DMS114 treated with DMSO at 0.1 percent for 48 hours (cell line): ENCODE measurements around the gene MYO18B.

Experiments used
- DNase-seq: peaks from one replicate; lab custom pipeline; 2025; ENCODE audit not compliant: unreplicated experiment; lab: John Stamatoyannopoulos, UW

The MYO18B gene

GRCh38 chr22:25896098-25896497 is 154.1 kb downstream of the MYO18B start:
- no peak for DNase-seq

GRCh38 chr22:25896592-25896991 is 154.6 kb downstream of the MYO18B start:
- no peak for DNase-seq

DNA sequence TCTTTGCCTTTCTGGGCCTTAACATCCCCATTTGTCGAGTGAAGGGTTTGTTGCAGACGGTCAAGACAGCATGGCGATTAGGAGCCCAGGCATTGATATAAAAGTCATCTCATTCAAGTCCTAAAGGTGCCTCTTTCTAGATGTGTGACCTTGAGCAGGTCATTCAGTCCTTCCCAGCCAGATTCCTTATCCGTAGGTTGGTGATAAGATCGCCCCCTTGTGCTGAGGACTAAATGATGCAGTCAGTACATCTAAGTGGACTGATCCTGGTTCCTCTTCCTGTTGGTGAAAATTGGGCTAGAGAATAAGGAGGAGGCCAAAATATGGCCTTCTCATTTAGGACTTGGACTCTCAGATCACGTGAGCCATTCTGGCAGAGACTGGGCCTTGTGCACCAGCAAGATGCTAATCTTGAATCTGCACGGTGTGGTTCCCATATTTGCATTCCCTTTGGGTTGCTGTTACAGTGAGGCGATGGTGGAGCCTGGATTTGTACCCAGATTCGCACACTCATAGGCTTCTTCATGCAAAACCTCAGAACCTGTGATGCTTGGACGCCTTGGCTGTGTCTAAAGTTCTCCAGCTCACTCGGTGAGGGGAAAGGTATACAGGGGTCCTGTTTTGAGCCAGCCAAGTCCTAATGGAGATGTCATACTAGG is 156.8 kb downstream of the MYO18B start:
- DNase-seq: no peak

DNA sequence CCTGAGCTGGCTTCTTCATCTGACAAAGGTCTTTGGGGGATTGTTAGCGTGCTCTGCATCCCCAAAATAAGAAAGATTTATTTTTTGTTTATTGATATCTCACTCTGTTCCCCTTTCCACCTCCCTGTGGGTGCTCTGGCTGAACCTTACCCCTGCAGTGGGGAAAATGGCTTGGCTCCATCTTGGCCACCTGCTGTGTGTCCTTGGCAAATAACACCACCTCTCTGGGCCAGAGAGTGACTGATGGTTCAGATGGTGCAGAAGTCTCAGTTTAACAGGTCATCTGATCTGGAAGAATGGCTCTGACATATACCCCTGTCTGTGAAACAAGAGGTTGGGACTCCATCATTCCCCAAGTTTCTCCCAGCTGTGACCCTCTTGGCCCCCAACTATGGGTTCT is 157.6 kb downstream of the MYO18B start:
- no peak for DNase-seq

- DNase-seq: no peak
Measured at GRCh38 chr22:25900390-25900789, 158.4 kb downstream of the MYO18B start.

GRCh38 chr22:25900880-25901279 is 158.9 kb downstream of the MYO18B start:
- no peak for DNase-seq

- no peak for DNase-seq
Measured at GRCh38 chr22:25902402-25902801, 160.4 kb downstream of the MYO18B start.

DNA sequence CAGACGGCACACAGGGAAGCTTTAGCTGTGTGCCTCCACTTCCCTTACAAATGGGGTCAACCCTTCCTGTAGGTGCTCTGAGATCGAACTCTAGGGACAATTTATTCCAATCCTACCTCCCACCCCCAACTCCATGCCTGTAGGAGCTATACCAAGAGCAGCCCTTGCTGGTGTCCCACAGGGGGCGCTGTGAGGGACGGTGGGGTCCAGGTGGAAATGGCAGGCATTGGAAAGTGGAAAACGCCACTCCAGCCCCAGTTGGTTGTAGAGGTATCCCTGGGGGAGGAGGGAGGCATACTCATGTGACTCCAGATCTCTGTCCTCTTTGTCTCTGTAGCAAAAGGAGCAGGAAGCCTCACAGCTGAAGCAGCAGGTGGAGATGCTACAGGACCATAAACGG is 161.3 kb downstream of the MYO18B start:
- DNase-seq: no peak

- DNase-seq: no peak
Measured at GRCh38 chr22:25908212-25908611, 166.2 kb downstream of the MYO18B start.

DNA sequence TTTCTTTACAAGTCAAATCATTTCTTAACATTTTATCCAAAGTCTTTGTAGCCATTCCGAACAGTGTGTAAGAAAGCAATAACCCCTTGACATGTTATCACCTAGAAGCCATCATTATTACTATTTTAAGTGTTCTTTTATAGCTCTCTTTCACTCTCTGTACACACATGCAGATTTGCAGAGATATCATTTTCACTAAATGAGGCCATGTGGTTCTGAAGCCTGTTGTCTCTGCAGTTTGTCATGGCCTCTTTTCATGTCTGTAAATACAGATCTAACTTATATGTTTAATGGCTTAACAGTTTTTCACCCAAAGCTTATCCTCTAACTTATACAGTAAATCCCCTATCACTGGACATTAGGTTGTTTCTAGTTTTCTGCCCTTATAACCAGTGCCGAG is 166.8 kb downstream of the MYO18B start:
- no peak for DNase-seq

DNA sequence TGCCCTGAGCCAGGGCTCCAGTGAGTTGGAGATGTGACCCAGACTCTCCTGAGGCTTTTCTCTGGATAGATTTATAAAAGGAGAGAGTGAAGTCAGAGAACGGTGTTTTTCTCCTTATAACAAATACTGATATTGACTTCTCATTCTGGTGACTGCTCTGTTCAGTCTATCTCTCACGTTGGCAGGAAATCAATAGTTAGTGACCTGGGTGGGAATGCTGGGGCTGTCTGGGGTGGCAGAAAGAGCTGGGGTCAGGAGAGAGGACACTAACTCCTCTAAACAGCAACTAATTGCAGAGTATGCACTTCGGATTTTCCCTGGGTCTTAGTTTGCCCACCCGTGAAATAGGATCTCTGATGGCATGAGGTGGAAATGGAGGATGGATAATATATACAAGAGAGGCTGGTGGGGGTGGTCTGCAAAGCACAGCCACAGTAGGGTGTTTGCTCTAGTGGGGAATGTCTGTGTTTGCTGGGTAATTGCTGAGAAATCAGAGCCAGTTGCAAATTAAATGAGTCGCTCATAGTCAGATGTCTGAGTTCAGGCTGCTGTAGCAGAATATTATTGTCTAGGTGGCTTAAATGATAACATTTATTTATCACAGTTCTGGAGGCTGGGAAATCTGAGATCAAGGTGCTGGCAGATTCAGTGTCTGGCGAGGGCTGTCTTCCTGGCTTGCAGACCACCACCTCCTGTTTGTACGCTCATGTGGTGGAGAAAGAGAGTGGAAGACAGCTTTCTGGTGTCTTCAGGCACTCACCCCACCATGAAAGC is 167.8 kb downstream of the MYO18B start:
- no peak for DNase-seq

DNA sequence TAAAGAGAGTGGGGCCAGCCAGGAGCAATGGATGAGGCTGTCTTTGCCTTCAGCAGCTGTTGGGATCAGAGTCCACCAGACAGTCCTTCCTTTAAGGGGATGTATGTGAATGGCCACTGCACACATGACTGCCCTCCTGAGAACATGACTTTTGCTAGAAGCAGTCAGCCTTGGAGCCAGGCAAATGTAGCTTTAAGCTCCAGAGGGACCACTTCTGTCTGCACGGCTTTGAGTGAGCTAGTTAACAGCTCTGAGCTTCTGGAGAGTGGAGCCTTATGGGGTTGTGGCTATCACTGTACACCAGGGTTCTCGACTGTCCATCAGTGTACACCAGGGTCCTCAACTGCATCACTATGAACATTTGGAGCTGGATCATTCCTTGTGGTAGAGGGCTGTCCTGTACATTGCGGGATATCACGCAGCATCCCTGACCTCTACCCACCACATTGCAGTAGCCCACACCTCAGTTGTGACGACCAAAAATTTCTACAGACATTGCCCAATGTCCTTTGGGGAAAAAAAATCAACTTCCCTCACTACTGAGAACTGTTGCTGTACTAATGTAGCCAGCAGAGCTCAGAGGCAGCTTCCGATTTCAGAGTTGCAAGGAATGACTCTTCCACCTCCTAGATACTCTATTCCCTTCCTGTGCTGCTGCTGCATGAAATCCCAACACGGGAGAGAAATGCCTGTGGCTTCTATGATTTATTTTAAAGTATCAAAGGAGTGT is 169.4 kb downstream of the MYO18B start:
- no peak for DNase-seq

GRCh38 chr22:25919452-25919851 is 177.5 kb downstream of the MYO18B start:
- DNase-seq: no peak

DNA sequence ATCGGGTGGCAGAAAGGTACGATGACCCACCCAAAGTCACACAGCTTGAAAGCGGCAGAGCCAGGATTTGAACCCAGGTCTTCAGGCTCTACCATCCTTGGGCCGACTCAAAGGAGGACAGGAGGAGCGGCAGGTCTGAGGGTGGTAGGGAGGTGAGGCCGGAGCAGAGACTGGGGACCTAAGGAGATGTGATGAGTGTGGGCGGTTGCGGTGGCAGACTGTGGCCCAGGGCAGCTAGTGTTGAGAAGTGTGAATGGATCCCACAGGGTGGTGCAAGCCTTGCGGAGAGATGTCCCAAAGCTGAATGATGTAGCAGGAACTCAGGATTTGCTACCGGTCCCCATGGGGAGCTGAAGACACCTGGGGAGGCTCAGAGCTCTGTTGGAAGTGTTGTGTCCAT is 180.2 kb downstream of the MYO18B start:
- no peak for DNase-seq

DNA sequence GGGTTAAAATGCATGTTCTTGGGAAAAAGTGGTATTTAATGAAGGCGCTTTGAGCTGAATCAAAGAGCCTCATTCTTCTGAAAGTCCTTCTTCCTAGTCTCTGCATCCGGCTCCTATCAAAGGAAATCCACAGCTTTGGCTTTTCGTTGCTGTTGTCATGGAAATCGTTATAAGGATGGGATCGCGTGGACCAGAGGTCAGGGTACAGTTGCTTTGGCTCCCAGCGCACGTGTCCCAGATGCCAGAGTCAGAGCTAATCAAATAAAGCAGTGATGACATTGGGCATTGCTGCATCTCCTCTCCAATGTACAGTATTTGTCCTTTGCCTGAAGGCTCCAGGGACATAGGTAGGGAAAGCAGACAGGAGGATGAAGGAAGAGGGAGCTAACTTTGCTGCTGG is 181.9 kb downstream of the MYO18B start:
- DNase-seq: no peak

GRCh38 chr22:25928038-25928437 is 186.1 kb downstream of the MYO18B start:
- no peak for DNase-seq

DNA sequence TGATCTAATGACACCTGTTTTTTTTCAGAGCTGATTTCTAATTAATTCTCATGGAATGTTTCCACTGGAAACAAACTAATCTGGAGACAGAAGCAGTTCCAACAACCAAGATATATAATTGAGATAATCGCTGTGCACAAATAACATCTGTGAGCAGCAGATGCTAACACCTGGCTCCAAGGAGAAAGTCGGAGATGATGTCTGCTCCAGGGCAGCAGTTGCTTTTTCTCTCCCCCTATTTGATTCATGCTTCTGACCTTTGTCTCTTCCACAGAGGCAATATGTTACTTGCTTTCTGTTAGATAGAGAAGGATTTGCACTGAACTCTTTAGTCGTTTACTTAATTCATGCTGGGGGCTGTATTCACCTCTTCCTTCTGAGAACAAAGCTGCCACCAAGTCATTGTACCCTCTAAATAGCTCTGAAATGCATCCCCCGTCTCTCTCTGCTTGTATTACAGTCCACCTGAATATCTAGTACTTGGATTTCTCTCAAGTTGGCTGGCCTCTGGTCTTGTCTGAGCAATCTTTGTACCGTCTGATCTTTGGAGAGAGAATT is 187.4 kb downstream of the MYO18B start:
- no peak for DNase-seq

DNA sequence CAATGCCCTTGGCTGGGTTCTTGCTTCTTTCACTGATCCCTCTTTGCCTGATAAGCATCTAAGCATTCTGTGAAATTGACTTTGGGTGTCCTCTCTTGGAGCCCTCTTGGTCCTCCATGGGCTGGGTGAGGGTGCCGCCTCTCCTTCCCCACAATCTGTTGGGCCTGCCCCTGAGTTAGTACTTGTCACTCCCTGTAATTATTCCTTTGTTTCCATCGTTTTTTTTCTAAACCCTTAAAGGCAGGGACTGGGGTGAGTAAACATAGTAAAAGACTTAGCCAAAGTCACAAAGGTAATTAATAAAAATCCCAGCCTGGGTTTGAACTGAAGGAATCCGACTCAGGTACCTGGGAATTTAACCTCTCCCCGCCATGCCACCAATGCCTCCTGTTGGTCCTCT is 188.1 kb downstream of the MYO18B start:
- no peak for DNase-seq

- DNase-seq: no peak
Measured at GRCh38 chr22:25930788-25931310, 188.9 kb downstream of the MYO18B start.

GRCh38 chr22:25933158-25933788 is 191.3 kb downstream of the MYO18B start:
- no peak for DNase-seq
